ENCODE measurements around the gene EXOSC3.
"Not testable (repeated sequence)": the region's sequence is repeated elsewhere in the genome, so short reads cannot be mapped to it uniquely, and the experiment has no call there.

Gene EXOSC3

DNA sequence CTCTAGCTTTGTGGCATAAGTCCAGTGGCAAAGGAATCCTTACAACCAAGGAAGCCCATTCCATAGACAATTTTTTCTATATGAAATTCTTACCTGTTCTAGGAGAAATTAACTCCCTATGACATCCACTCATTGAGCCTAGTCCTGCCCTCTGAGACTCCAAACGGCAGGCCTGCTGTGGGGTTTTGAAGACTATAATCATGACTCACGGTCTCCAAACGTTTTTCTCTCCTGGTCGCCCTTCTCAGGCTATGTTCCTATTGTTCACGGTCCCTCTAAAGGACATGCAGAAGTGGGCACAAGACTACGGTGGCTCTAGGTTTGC is 611 bp downstream of the EXOSC3 start:
- H3K4me3 ChIP-seq (ENCODE audit: low read depth, low read length): peak overlapping the region; percentile 93
- no peak for DNase-seq
- TF ChIP-seq, protein P1, sequence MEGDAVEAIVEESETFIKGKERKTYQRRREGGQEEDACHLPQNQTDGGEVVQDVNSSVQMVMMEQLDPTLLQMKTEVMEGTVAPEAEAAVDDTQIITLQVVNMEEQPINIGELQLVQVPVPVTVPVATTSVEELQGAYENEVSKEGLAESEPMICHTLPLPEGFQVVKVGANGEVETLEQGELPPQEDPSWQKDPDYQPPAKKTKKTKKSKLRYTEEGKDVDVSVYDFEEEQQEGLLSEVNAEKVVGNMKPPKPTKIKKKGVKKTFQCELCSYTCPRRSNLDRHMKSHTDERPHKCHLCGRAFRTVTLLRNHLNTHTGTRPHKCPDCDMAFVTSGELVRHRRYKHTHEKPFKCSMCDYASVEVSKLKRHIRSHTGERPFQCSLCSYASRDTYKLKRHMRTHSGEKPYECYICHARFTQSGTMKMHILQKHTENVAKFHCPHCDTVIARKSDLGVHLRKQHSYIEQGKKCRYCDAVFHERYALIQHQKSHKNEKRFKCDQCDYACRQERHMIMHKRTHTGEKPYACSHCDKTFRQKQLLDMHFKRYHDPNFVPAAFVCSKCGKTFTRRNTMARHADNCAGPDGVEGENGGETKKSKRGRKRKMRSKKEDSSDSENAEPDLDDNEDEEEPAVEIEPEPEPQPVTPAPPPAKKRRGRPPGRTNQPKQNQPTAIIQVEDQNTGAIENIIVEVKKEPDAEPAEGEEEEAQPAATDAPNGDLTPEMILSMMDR (IDR thresholded peaks at IDR 0.05; ENCODE audit: low read depth, low read length, missing control alignments): no peak
- in situ Hi-C loops (cut with HindIII; ENCODE audit: low pct_ligation_motif_present, low sequenced_read_pairs): no loop called here
- no peaks in the 10 kb centered on the region for H3K27me3 ChIP-seq (replicated peaks)
- H3K27ac ChIP-seq: peak overlapping the region; percentile 59
- peaks cover 28% of the 10 kb centered on the region for H3K36me3 ChIP-seq (replicated peaks)

DNA sequence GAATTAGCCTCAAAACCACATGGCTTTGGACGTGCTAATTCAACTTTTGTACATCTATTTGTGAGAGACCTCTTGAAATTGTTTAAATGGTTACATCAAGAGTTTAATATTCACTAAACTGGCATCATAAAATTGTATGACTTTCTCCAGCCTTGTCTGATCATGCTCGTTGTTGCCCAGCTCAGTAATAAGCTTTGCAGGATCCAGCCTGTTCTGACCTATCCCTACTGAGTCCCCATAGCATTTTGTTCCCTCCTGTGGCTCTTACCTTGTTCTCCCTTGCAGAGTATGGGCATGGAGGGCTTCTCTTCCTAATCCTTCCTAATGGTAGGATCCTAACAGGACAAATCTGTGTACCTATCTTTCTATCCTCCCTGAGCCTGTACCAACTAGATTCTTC is 6.3 kb downstream of the EXOSC3 start:
- Histone ChIP-seq H3K27ac (no peak overlapping the region), H3K27me3 (replicated peaks) (no peaks in the 10 kb centered on the region), H3K36me3 (replicated peaks) (peaks cover 52% of the 10 kb centered on the region), H3K4me3 (ENCODE audit: low read depth, low read length) (no peak overlapping the region)
- no peak for DNase-seq
- TF ChIP-seq, protein P1 (IDR thresholded peaks at IDR 0.05; ENCODE audit: low read depth, low read length, missing control alignments): no peak
- in situ Hi-C loops (cut with HindIII; ENCODE audit: low pct_ligation_motif_present, low sequenced_read_pairs): no loop called here

- in situ Hi-C loops (cut with HindIII; ENCODE audit: low pct_ligation_motif_present, low sequenced_read_pairs): no loop called here
- TF ChIP-seq, protein P1 (IDR thresholded peaks at IDR 0.05; ENCODE audit: low read depth, low read length, missing control alignments): no peak
- Histone ChIP-seq H3K27me3 (replicated peaks) (no peaks in the 10 kb centered on the region), H3K4me3 (ENCODE audit: low read depth, low read length) (no peak overlapping the region), H3K36me3 (replicated peaks) (peaks cover 43% of the 10 kb centered on the region), H3K27ac (peak overlapping the region; percentile 42)
- peak; percentile 73 for DNase-seq
Observed at GRCh38 chr9:37776328-37776727, 8.5 kb downstream of the EXOSC3 start.

GRCh38 chr9:37775216-37775919 is 9.5 kb downstream of the EXOSC3 start:
- no peak overlapping the region for H3K27ac ChIP-seq
- H3K36me3 ChIP-seq (replicated peaks): peaks cover 36% of the 10 kb centered on the region
- DNase-seq: no peak
- no peaks in the 10 kb centered on the region for H3K27me3 ChIP-seq (replicated peaks)
- TF ChIP-seq, protein P1 (IDR thresholded peaks at IDR 0.05; ENCODE audit: low read depth, low read length, missing control alignments): no peak
- in situ Hi-C loops (cut with HindIII; ENCODE audit: low pct_ligation_motif_present, low sequenced_read_pairs): no loop called here
- H3K4me3 ChIP-seq (ENCODE audit: low read depth, low read length): no peak overlapping the region

- TF ChIP-seq, protein P1 (IDR thresholded peaks at IDR 0.05; ENCODE audit: low read depth, low read length, missing control alignments): no peak
- DNase-seq: no peak
- Histone ChIP-seq H3K27me3 (replicated peaks) (no peaks in the 10 kb centered on the region), H3K4me3 (ENCODE audit: low read depth, low read length) (no peak overlapping the region), H3K36me3 (replicated peaks) (peaks cover 6% of the 10 kb centered on the region), H3K27ac (no peak overlapping the region)
- in situ Hi-C loops (cut with HindIII; ENCODE audit: low pct_ligation_motif_present, low sequenced_read_pairs): no loop called here
Observed at GRCh38 chr9:37769995-37770394, 14.9 kb downstream of the EXOSC3 start.

- peaks cover 7% of the 10 kb centered on the region for H3K36me3 ChIP-seq (replicated peaks)
- in situ Hi-C loops (cut with HindIII; ENCODE audit: low pct_ligation_motif_present, low sequenced_read_pairs): no loop called here
- no peak overlapping the region for H3K4me3 ChIP-seq (ENCODE audit: low read depth, low read length)
- no peak overlapping the region for H3K27ac ChIP-seq
- TF ChIP-seq, protein P1 (IDR thresholded peaks at IDR 0.05; ENCODE audit: low read depth, low read length, missing control alignments): no peak
- no peaks in the 10 kb centered on the region for H3K27me3 ChIP-seq (replicated peaks)
- DNase-seq: no peak
Observed at GRCh38 chr9:37769306-37769705, 15.6 kb downstream of the EXOSC3 start.

DNA sequence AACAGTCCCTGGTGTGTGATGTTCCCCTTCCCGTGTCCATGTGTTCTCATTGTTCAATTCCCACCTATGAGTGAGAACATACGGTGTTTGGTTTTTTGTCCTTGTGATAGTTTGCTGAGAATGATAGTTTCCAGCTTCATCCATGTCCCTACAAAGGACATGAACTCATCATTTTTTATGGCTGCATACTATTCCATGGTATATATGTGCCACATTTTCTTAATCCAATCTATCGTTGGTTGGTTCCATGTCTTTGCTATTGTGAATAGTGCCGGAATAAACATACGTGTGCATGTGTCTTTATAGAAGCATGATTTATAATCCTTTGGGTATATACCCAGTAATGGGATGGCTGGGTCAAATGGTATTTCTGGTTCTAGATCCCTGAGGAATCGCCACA is 19.6 kb downstream of the EXOSC3 start:
- in situ Hi-C loops (cut with HindIII; ENCODE audit: low pct_ligation_motif_present, low sequenced_read_pairs); H3K27ac ChIP-seq; DNase-seq; H3K4me3 ChIP-seq (ENCODE audit: low read depth, low read length); H3K27me3 ChIP-seq (replicated peaks); H3K36me3 ChIP-seq (replicated peaks): not testable (repeated sequence)

Data from brain microvascular endothelial cell (primary cell).